Embryonic facial prominence (tissue), 1 donor: ENCODE measurements around the gene HSD17B12.
A peak's percentile ranks its signal among the peaks of the same experiment; 100 is the strongest.

Source experiments
- DNase-seq: peaks from one replicate; pipeline ENCODE4 v3.0.0-alpha.2; 2016; ENCODE audit errors: extremely low spot score

Gene HSD17B12

DNA sequence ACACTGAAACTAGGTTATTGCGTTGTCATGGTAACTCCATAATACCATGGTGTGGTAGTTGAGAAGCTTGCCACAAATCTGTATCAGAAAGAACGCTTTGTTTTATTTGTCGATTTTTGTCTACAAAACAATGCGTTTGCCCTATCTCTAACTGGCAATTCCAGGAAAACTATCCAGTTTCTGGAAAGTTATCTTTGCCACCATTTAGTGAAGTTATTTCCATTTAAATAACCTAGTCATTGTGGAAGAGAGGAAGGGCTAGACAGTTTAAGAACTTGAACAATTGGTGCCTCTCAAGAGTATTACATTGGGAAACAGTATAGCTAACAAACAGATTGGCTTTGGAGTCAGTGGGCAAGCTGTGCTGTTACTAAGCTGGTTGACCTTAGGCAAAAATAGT is 7.9 kb downstream of the HSD17B12 start:
- no peak for DNase-seq

DNA sequence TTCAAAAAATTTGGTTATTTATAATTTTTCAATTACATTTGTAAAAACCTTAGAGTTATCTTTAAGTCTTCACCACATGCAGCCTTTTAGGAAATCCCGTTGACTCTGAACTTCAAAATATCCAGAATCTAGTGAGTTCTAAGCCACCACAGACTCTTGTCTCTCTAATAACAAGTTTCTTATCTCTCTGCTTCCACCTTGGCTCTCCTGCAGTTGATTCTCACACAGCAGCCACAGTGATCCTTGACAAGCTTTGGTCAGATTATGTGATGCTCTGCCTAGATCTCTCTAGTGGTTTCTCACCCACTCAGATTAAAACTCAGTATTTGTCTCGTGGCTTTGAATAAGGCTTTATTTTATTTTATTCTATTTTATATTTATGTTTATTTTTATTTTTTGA is 8.6 kb downstream of the HSD17B12 start:
- DNase-seq = no peak

DNA sequence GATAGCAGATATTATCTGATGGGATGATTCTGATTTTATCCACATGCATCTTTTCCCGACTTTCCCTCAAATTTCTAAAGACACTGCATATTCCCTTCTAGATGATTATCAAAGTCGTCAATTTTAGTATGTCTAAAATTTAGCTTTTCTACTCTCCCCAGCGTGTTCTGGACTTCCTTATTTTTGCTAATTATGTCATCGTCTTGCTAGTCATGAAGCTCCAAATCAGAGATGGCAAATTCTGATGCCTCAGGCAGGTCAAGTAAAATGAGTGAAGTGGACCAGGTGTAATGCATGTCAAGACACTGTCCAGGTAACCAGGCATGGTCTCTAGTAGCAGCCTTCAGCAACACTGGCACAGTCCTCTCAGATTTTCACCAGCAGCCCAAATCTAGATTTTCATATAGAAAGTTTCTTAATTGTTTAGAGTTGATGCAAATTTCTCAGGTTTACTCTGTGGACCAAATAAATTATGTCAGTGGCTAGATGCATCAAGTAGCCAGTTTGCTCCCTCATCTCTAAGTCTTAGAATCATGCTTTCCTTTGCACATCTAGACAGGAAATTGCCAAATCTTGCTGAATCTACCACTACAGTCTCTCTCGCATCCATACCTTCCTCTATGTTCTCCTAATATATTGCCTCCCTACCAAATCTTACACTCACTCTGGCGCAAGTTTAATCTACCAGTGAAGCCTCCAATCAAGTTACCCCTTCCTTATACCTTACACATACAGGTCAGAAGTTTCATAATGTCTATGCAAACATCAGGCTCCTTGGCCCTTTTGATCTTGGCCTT is 10.6 kb downstream of the HSD17B12 start:
- no peak for DNase-seq

DNA sequence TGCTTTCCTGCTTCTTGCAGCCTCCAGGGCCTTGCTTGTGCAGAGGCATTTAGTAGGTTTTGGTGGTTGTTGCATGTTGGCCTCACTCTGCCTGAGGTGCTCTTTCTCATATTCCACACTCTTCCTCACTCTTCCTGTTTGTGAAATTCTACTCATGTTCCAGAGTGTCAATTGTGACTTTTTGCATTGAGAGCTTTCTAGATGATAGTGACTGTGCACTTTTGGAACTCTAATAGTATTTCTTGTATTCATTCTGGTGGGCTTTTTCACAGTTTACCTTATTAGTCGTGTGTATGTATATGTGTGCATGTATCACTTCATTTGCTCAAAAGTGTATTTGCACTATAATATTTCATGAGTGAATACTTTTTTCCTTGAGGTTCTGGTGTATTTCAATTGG is 11.3 kb downstream of the HSD17B12 start:
- DNase-seq = no peak

DNA sequence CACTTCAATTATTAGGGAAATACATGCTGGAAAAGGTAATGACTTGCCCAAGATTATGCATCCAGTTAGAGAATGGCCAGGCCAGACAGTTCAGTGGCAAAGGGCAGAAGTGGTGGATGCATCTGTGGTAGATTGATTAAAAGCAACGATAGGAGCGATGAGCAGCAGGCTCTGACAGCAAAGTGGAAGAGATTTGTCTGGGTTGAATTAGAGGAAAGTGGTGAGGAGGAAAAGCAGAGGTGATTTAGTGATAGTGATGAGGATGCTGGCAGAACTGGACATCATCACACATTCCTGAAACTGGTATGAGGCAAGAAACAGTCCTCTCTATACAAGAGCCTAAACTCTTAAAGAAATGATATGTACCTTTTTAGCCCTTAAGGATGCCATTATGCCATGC is 12.5 kb downstream of the HSD17B12 start:
- no peak for DNase-seq

DNA sequence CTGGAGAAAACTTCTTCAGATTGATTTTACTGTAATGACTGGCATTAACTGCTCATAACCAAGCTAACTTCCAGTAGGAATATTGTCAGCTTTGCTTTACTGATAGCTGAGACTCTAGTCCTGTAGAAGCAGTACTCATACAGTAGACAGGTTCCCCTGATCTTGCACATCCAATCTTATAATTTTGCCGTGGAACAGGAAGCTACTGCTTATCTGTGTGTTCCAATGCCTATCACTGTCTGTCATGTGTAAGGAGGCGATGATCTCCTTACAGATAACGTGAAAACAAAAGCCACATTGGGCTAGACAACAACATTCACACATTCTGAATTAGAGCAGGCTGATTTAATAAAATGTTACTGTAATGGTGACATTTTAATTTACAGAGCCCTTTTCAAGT is 13.2 kb downstream of the HSD17B12 start:
- DNase-seq = no peak

DNA sequence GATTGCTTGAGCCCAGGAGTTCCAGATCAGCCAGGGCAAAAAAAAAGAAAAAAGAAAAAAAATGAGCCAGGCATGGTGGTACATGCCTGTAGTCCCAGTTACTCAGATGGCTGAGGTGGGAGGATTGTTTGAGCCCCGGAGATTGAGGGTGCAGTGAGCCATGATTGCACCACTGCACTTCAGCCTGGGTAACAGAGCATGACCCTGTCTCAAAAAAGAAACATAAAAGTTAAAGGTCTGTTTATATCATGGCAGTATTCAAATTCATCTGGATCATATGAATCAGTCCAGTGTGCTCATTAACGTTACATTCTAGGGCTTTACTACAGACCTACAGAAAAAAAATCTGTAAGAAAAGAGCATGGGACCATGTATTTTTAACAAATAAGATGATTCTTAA is 13.9 kb downstream of the HSD17B12 start:
- DNase-seq = no peak

DNA sequence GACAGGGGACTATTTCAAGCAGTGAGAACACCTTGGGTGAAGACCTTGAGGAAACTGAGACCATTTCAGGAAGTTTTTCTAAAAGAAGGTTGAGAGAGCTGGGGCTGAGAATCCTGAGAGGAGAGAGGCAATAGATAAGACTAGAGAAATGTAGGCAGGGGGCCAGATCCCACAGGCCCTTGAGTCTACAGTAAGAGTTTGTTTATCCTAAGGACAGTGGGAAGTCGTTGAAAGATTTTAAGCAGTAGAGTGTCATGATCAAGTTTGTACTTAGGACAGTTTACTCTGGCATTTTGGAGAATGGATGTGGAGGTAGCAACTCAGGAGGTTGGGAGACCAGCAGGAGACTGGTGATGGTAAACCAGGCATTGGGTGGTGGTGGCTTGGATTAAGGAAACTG is 17.1 kb downstream of the HSD17B12 start:
- DNase-seq = no peak

DNA sequence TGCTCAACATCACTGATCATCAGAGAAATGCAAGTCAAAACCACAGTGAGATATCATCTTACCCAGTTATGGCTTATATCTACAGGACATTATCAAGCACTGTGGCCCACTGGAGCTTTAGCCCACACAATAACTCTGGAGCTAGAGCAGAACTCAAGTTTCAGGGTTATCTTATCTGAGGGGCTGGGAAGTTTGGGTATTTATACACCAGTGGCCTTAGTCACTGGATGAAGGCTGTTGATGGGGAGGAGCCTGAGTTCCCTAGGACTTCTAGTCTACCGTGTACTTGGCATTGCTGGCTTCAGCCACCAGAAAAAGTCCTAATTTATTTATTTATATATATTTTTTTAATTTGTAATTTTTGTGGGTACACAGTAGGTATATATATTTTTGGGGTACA is 19.3 kb downstream of the HSD17B12 start:
- DNase-seq = no peak

DNA sequence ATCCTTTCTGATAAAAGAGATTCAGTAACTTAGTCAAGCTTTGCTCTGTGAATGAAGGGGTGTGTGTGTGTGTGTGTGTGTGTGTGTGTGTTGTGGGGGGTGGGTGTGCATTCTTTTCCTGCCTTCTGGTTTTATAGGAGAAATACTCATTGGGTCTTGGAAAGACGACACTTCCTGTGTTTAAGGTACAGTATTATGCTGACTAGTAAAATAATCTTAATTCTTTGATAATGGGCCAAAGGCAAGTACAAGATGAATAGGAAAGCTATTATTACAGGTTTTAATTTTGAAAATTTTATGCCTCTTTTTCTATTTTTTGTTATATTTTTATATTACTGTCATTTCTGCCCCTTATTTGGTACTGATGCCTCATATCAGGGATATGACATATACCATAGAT is 26.1 kb downstream of the HSD17B12 start:
- no peak for DNase-seq

DNA sequence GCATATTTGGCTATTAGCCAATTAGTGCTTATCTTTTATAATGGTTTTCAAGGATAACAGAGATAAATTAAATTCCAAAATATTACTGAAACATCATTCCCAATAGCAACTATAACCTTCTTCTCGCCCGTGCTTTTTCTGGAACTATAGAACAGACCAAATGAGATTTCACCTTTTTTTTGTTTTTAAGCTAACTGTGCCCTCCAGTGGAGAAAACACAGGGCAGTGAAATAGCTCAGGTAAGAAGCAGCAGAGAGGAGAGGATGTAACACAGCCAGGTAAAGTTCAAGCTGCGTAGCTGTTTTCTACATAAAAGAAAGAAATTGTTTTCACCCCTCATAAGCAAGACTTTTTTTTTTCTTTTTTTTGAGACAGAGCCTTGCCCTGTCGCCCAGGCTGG is 28.2 kb downstream of the HSD17B12 start:
- no peak for DNase-seq

DNA sequence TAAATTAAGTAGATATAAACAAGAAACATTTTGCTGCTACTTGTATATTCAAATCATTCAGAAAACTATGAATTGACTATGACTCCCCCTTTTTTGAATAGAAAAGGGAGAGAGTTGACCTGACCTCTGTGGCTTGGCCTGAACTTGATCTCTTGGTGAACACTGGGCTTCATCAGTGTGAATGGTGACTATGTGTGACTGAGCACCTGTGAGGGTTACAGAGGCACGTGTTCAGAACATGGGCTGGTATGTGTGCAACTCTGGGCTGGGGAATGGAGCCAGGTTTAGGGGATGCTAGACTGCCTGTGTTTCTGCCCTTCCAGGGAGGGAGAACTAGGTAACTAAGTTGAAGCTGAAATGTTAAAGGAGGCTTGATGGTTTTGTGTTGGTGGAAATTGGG is 29.2 kb downstream of the HSD17B12 start:
- no peak for DNase-seq

DNA sequence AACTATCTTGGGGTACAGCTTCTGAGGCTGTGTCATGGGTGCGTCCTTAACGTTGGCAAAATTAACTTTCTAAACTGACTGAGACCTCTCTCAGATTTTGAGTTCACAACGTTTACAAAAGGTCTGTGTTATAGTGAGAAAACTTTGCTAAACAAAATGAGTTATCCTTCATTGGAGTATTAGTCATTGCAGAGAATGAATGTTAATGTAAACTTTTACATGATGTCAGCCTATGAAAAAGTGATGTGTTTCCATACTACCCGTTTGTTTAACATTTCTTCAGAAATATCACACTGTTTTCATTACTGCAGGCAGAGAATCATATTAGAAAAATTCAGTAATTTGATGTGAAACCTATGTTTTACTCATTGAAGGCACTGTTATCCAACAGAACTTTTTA is 32.1 kb downstream of the HSD17B12 start:
- no peak for DNase-seq

DNA sequence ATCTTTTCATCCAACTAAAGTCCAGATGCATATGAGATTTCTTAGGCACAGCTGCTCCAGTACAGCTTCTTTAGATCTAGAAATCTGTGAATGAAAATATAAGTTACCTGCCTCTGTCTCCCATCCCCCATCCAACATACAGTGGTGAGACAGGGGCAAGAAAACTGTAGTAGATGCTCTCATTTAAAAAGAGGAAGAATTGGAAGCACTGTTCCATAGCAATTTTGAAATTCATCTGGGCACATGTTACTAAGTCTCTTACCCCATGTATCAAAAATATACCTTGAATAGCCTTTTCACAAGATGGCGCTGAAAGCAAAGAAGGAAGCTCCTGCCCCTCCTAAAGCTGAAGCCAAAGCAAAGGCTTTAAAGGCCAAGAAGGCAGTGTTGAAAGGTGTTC is 37.8 kb downstream of the HSD17B12 start:
- no peak for DNase-seq

DNA sequence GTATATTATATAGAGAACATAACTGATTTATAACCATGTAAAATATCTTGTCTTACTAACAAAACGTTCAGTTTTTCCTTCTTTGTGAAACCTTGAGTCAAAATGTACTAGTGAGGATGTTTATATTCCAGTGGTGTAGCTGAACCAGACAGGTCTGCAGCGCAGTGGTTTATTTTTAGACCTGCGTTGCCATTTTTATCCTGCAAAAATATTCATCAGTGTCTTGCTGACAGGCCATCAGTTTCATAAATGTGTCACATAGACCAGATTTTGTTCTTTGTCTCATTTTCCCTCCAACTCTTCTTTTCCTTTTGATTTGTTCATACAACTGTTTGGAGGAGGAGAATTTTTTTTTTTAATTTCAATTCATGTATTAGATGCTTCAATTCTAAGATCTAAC is 43.1 kb downstream of the HSD17B12 start:
- DNase-seq = no peak

DNA sequence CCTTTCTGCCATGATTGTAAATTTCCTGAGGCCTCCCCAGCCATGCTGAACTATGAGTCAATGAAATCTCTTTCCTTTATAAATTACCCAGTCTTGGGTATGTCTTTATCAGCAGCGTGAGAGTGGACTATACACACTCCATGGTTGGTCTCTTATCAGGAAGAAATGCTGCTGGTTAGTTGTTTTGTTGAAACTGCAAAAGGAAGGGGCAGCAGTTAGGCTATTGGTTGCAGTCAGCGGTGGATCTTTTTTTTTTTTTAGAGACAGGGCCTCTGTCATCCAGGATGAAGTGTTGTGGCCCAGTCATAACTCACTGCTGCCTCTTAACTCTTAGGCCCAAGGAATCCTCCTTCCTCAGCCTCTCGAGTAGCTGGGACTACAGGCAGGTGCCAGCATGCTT is 51.7 kb downstream of the HSD17B12 start:
- no peak for DNase-seq

DNA sequence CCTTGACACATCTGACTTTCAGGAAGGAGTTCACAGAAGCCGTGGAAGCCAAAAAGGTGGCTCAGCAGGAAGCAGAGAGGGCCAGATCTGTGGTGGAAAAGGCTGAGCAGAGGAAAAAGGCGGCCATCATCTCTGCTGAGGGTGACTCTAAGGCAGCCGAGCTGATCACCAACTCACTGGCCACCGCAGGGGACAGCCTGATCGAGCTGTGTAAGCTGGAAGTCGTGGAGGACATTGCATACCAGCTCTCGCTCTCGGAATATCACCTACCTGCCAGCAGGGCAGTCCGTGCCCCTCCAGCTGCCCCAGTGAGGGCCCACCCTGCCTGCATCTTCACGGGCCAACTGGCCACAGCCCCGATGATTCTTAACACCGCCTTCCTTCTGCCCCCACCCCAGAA is 53.7 kb downstream of the HSD17B12 start:
- DNase-seq = no peak

DNA sequence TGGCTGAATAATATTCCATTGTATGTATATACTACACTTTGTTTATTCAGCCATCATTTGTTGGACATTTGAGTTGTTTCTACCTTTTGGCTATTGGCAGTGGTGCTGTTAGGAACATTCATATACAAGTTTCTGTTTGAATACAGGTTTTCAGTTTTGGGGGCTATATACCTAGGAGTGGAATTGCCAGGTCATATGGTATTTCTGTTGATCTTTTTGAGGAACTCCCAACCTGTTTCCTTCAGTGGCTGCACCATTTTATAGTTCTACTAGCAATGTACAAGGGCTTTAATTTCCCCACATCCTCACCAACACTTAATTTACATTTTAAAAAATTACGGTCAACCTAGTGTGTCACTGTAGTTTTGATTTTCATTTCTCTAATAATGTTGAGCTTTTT is 54.6 kb downstream of the HSD17B12 start:
- no peak for DNase-seq

DNA sequence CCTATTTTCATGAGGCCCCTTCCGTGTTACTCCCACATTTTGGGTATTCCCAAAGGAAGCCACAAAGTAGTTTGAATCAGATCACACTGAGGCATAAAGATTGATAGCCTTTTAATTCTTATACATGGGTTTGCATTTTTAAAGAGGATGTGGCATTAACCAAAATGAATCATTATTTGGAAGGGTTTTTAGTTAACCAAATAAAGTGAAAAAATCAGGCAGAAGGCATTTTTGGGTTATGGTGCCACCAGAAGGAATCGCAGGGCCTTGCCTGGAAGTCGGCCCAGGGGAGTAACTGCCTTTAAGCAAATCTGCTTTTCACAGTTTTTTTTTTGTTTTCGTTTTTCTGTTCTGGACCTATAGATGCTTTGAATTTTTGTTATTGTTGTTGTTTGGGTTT is 55.4 kb downstream of the HSD17B12 start:
- no peak for DNase-seq

DNA sequence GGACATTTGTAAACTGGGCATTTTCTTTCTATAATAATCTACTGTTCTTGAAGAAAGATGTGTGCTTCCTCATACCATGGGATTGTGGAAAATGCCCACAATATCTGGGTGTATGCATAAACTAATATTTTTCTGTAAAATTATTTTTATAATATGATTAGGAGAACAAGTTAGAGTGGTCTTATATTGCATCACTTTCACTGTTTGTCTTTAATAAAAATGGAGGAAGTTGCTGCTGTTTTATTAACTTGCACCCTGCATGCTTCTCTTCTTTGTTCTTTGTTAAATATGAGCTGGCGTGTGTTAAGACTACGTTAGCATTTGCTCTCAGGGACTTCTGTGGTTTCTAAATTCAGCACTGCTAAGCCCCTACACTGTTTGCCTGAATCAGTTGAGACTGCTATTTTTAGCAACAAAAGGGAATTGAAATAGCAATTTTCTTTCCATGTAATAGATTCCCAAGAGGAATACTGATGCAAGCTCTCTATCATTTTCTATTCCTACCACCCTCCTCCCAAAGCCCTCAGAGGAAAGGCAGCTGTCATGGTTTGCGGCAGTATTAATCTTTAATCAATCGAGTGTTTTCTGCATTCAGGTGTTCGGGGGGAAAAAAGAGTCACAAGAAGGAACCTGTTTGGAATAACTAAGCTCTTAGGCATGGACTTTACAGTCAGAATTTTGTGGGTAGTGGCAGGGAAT is 56.1 kb downstream of the HSD17B12 start:
- DNase-seq = peak; percentile 14

DNA sequence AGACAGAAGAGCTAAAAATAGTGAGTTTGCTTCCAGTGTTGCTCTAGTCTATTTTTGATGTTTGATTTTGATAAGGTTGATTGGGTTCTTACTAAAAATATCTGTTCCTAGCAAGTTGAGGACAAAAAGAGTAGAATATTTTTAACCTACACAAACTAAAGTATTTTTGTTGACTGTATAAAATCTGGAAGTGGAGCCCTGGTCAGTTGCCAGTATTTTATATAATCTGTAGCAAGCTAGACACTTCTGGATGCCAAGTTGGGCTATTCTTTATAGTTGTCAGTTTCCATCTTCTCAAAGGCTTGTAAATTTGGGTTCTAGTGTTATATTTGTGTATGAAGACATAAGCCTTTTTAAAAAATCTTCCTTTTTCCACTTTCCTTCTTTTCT is 56.7 kb downstream of the HSD17B12 start:
- no peak for DNase-seq

DNA sequence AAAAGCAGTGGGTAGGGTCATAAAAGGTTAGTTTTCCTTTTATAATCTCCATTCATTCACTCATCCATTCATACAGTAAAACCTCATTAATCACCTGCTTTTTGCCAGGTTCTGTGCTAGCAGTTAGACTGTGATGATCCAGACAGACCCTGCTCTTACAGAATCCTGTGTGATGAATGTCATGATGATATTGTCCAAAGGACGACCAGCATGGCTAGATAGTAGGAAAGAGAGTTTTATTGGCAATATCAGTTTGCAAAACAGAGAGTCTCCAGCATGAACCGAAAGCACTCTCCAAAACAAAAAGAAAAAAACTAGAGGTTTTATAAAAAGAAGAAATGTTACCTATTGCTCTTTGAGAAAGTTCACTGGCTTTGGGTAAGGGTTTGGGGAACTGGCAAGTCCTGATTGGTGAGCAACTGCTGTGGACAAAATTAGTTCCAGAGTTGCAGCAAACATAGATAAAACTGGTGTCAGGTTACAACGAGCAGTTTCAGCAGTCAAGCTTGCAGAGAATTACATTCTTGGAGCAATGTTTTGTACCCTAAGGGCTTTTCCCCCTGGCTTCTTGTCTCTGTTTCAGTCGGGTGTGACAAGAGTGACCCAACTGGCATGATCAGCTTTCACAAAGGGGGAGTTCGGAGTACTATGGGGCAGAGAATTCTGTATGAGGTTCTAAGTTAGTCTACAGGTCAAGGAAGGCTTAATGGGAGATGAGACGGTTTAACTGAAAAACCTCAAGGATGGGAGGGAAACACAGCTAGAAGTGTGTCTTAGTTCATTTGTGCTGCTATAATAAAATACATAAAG is 58.3 kb downstream of the HSD17B12 start:
- DNase-seq = no peak

DNA sequence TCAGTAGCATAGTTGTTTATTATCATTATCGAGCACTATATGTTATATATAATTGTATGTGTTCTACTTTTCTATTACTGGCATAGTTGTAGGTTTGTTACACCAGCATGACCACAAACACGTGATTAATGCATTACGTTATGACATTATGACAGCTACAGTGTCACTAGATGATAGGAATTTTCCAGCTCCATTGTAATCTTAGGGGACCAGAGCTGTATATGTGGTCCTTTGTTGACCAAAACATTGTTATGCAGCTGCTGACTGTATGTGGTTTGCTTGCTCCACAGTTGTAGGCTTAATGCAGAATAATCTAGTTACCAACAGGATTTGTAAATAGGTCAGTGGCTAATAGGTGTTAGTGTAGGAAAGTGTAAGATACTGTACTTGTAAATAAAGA is 66.1 kb downstream of the HSD17B12 start:
- DNase-seq = no peak
